ENCODE measurements around the gene ZBED5. TPM values are rescaled to one million over a fixed set of nuclear protein-coding genes. Genes with fewer than 3 reads are reported as not detected.
A peak's percentile ranks its signal among the peaks of the same experiment; 100 is the strongest.

ZBED5 gene
- polyA plus RNA-seq, 1 donor from 2014 or later, result 178 TPM

GRCh38 chr11:10858439-10859325, 829 bp upstream of the ZBED5 start:
- no peaks in the 10 kb centered on the region for H3K9me2 ChIP-seq (ENCODE audit: insufficient read depth, low read length)
- H3K79me2 ChIP-seq (replicated peaks; ENCODE audit: insufficient read depth, low read length), result peaks cover 48% of the 10 kb centered on the region
- peak overlapping the region; percentile 99 for H3K9ac ChIP-seq (ENCODE audit: low read length)
- H2AFZ ChIP-seq (ENCODE audit: low read depth, low read length), result peak overlapping the region; percentile 92
- no peaks in the 10 kb centered on the region for H4K20me1 ChIP-seq (ENCODE audit: insufficient read depth)
- peak overlapping the region; percentile 58 for H3K4me2 ChIP-seq (ENCODE audit: low read length)
- no peaks in the 10 kb centered on the region for H3K9me3 ChIP-seq (ENCODE audit: low read length)
- peak overlapping the region; percentile 100 for H3K27ac ChIP-seq (ENCODE audit: low read length)
- TF ChIP-seq SMC3 (conservative IDR thresholded peaks at IDR 0.05; ENCODE audit: poor library complexity) (peak; percentile 18), EP300 (conservative IDR thresholded peaks at IDR 0.05; ENCODE audit: poor library complexity, severe bottlenecking) (no peak), MXI1 (conservative IDR thresholded peaks at IDR 0.05; ENCODE audit: poor library complexity, severe bottlenecking) (peak; percentile 14), POLR2AphosphoS5 (IDR thresholded peaks at IDR 0.05) (no peak), REST (IDR thresholded peaks at IDR 0.05; ENCODE audit: borderline replicate concordance) (peak; percentile 39), EZH2 (IDR thresholded peaks at IDR 0.05; ENCODE audit: borderline replicate concordance, insufficient read depth, low read length, poor library complexity, severe bottlenecking) (no peak), CTCF (IDR thresholded peaks at IDR 0.05; ENCODE audit: poor library complexity, severe bottlenecking) (no peak), RAD21 (conservative IDR thresholded peaks at IDR 0.05) (peak; percentile 16), TAF1 (IDR thresholded peaks at IDR 0.05; ENCODE audit: low read depth) (peak; percentile 8)
- H3K4me3 ChIP-seq (ENCODE audit: low read length), result peak overlapping the region; percentile 89
- H3K36me3 ChIP-seq (ENCODE audit: insufficient read depth, low read length), result peaks cover 17% of the 10 kb centered on the region
- H3K27me3 ChIP-seq (ENCODE audit: insufficient read depth, low read depth, low read length), result no peaks in the 10 kb centered on the region
- peaks cover 12% of the 10 kb centered on the region for H3F3A ChIP-seq (ENCODE audit: insufficient read depth, low read length, poor library complexity, severe bottlenecking)

GRCh38 chr11:10857459-10857708, 469 bp downstream of the ZBED5 start:
- Histone ChIP-seq H3F3A (ENCODE audit: insufficient read depth, low read length, poor library complexity, severe bottlenecking) (peaks cover 12% of the 10 kb centered on the region), H3K36me3 (ENCODE audit: insufficient read depth, low read length) (peaks cover 28% of the 10 kb centered on the region), H3K79me2 (replicated peaks; ENCODE audit: insufficient read depth, low read length) (peaks cover 61% of the 10 kb centered on the region), H3K9me2 (ENCODE audit: insufficient read depth, low read length) (no peaks in the 10 kb centered on the region), H3K27me3 (ENCODE audit: insufficient read depth, low read depth, low read length) (no peaks in the 10 kb centered on the region), H4K20me1 (ENCODE audit: insufficient read depth) (no peaks in the 10 kb centered on the region), H2AFZ (ENCODE audit: low read depth, low read length) (peak overlapping the region; percentile 93), H3K27ac (ENCODE audit: low read length) (peak overlapping the region; percentile 100), H3K9me3 (ENCODE audit: low read length) (no peaks in the 10 kb centered on the region), H3K9ac (ENCODE audit: low read length) (peak overlapping the region; percentile 99), H3K4me3 (ENCODE audit: low read length) (peak overlapping the region; percentile 89), H3K4me2 (ENCODE audit: low read length) (peak overlapping the region; percentile 97)
- no peak for TF ChIP-seq EP300 (conservative IDR thresholded peaks at IDR 0.05; ENCODE audit: poor library complexity, severe bottlenecking)
- TF ChIP-seq SMC3 (conservative IDR thresholded peaks at IDR 0.05; ENCODE audit: poor library complexity), result no peak
- no peak for TF ChIP-seq POLR2AphosphoS5 (IDR thresholded peaks at IDR 0.05)
- TF ChIP-seq REST (IDR thresholded peaks at IDR 0.05; ENCODE audit: borderline replicate concordance), result peak; percentile 76
- TF ChIP-seq CTCF (IDR thresholded peaks at IDR 0.05; ENCODE audit: poor library complexity, severe bottlenecking), result no peak
- TF ChIP-seq EZH2 (IDR thresholded peaks at IDR 0.05; ENCODE audit: borderline replicate concordance, insufficient read depth, low read length, poor library complexity, severe bottlenecking), result no peak
- TF ChIP-seq RAD21 (conservative IDR thresholded peaks at IDR 0.05), result peak; percentile 25
- no peak for TF ChIP-seq TAF1 (IDR thresholded peaks at IDR 0.05; ENCODE audit: low read depth)
- no peak for TF ChIP-seq MXI1 (conservative IDR thresholded peaks at IDR 0.05; ENCODE audit: poor library complexity, severe bottlenecking)

Data from neural cell (in vitro differentiated cells).